ENCODE measurements around the gene ZG16B.

Gene ZG16B

DNA sequence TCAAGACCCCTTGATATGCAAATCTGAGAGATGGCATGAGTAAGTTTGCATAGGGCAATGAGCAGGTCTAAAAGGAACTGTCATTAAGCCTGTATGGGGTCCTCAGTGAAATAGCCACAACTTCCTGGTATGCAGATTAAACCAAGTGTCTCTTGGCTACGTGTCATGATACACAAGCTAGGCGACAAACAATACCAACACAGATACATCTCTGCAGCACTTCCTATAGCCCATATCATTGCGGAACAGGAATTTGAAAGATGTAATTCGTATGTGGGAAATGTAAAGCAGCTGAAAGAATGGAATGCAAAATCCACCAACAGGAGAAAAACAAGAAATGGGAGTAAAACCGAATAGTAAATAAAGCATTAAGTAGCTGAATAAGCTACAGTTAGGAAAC is 15.0 kb downstream of the ZG16B start:
- DNase-seq (ENCODE audit: low spot score) = no peak

DNA sequence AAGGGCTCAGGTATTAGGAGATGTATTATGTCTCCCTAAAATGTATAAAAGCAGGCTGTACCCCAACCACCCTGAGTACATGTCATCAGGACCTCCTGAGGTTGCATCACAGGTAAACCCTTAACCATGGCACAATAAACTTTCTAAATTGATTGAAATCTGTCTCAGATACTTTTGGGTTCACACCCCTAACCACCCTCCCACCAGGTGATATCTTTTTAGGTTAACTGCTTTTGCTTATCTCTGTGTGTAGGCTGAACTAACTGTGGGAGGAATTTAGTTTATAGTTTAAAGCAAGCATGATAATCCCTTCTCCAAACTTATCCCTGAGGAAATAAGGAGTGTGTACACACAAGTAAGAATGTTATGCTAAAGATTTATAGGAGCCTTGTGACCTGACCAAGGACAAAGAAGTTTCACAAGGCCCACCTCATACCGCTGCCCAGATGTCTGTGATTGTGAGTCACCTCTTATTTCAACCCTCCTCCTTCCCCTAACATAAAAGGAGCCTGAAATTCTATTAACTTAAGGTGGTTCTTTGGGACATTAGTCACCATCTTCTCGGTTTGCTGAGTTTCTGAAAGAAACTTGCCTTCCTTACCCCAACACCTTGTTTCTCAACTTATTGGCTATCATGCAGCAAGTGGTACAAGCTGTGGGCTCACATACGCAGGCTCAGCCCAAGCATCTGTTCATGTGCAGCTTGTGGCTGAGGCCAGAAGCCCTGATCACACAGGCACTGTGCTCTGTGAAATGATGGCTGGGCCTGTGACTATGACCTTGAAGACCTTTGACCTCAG is 16.6 kb downstream of the ZG16B start:
- DNase-seq (ENCODE audit: low spot score) = no peak

DNA sequence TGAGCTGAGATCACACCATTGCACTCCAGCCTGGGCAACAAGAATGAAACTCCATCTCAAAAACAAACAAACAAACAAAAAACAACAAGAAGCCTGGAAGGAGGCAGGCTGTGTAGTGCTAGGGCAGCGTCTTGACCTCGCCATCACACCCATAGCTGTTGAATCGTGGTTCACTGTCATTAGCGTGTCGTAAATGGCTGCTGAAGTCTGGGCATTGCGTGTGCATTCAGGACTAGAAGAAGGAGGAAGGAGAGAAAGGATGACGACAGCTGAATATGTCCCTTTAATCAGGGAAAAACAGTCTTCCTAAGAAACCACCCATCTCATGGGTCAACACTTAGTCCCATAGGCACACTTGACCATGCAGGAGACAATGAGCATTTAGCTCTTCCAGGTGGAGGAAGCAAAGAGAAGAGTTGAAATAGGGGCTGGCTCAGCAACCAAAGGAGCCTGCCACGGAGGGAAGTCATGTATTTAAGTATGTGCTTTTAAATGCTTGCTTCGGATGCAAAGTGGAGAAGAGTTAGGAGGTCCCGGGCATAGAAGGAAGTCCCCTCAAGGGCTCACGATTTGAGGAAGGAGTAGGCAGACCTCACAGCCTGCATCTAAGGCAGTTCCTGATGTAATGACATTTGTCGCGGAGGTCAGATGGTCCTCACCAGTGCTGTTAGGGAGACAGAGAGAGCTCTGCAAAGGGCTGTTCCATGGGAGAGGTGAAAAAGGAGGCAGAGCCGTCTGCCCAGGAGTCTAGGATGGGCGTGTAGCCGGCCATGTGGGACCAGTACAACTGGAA is 19.0 kb downstream of the ZG16B start:
- no peak for DNase-seq (ENCODE audit: low spot score)

DNA sequence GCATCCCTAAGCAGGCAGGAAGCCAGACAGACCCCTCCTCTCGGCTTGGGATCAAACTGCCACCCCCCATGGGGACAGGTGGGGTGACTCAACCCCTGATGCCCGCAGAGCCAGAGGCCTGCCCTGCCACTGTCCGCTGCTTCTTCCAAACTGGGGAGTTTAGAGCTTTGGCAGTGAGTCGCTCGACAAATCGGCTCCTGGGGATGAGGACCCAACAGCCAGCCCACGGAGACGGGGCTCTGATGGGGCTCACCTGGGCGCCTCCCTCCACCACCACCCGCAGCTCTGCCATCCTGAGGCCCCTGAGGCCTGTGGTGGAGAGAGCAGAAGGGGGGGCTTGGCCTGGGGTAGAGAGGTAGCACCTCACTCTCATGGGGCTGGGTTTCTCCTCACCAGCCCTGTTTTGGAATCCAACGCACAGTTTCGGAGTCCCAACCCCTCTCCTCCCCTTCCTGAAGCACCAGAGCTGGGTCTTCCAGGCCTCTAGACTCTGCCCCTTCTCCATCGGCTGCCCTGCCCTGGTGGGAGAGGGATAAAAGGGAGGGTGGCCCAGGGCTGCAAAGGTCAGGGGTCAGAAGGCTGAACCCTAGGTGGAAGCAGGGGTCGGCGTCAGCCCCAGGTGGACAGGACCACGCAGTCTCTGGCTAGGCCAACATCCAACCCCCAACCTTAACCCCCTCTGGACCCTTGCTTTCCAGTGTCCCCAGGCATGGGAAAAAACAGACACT is 22.1 kb downstream of the ZG16B start:
- no peak for DNase-seq (ENCODE audit: low spot score)

DNA sequence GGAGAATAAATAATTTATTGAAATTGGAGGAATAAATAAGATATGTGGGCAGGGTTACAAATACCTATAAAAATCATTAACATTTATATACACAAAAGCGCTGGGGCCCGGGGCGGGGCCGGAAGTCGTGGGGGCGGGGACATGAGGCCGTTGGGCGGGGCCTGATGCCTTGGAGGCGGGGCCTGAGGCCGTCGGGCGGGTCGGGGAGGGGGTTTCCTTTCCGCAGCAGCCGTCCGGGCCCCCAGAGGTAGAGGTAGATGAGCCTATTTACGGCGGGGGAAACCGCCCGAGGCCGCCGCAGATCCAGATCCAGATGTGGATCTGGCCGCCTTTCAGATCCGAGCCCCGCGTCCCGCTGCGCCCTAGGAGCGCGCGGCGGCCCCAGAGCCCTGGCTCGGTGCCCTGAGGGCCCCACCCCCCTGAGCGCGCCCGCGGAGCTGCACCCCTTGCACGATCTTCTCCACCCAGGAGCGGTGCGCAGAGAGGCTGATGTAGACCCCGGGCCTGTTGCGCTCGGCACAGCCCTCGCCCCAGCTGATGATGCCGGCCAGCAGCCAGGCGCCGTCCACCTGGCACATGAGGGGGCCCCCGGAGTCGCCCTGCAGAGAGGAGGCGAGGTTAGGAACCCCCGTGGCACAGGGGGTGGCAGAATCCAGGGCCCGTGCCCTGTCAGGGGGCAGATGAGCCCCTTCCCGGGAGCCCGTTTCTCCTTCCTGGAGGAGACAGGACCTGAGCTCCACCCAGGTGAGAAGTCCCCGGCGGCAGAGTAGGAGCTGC is 22.8 kb downstream of the ZG16B start:
- DNase-seq (ENCODE audit: low spot score) = no peak

DNA sequence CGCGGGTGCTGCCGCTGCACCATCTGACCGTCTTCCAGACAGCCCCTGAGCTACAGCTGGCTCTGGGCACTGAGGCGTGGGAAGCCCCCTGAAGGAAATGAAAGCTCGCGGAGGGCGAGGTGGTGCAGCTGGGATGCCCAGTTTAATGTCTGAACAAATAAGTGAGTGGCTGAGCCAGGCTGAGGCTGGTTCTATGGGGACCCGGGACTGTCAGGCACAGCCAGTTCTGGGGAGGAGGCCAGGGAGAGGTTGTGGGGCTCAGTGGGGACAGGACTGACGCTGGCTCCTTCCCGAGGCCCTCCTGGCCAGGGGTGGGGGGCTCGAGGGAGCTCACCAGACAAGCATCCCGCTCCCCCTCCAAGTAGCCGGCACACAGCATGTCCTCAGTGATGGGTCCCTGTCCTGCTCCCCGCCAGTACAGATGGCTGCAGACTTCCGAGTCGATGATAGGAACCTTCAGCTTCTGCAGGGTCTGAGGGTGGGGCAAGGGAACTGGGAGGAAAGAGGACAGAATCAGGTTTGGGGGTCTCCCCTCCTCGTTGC is 23.5 kb downstream of the ZG16B start:
- DNase-seq (ENCODE audit: low spot score) = no peak

DNA sequence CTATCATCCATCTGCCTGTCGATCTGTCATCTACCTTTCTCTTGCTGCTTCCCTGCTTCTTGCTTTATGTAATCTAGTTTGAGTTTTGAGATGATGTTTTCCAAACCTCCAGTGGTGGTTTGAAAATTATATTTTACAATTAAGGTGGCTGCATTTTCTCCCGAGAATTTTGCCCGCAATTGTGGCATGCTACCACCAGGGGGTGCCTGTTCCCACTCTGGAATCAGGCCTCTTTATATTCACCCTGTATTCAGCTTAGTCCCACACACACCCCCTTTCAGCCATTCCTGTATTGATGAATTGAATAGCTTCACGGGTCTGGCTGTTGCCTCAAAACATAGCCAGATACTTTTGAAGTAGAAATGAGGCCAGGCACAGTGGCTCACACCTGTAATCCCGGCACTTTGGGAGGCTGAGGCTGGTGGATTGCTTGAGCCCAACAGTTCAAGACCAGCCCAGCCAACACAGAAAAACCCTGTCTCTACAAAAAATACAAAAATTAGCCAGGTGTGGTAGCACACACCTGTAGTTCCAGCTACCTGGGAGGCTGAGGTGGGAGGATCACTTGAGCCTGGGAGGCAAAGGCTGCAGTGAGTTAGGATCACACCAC is 24.7 kb downstream of the ZG16B start:
- DNase-seq (ENCODE audit: low spot score) = peak; percentile 51

DNA sequence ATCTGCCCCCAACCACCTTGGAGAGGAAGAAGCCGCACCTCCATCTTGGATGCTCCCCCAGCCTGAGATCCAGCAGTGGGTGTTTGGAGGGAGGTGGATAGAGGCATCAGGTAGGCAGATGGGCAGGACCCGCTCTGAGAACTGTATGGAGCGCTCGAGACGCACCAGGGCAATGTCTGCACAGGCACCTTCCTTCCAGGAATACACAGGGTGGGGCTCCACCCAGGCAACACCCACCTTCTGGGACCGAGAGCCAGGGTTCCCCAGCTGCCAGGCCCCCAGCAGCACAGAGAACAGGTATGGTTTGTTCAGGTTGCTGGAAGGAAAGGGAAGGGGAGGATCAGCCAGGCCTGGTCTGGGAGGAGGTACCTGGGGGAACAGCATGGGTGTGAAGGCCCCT is 25.4 kb downstream of the ZG16B start:
- DNase-seq (ENCODE audit: low spot score) = no peak

DNA sequence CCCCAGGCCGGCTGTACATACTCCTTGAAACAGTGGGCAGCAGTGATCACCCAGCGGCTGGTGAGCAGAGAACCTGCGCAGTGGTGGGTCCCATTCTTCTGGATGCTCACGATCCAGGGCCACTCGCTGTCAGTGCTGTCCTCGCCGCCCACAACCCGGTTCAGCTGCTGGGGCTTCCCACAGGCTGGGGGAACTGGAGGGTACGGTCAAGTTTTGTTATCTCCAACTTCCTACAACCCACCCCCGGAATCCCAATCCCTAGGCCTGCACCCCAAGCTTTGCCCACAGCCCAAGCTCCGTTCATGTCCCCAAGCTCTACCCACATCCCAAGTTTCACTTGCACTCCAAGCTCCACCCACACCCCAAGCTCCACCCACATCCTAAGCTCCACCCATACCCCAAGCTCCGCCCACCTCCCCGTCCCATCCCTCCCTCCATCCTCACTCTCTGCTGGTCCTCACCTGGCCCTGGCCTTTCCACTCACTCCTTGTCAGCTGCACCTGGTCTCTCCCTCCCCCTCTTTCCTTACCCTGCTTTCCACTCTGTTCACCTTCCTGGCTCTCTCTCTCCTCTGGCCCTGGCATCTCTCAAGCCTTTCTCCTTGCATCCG is 26.1 kb downstream of the ZG16B start:
- peak; percentile 40 for DNase-seq (ENCODE audit: low spot score)

DNA sequence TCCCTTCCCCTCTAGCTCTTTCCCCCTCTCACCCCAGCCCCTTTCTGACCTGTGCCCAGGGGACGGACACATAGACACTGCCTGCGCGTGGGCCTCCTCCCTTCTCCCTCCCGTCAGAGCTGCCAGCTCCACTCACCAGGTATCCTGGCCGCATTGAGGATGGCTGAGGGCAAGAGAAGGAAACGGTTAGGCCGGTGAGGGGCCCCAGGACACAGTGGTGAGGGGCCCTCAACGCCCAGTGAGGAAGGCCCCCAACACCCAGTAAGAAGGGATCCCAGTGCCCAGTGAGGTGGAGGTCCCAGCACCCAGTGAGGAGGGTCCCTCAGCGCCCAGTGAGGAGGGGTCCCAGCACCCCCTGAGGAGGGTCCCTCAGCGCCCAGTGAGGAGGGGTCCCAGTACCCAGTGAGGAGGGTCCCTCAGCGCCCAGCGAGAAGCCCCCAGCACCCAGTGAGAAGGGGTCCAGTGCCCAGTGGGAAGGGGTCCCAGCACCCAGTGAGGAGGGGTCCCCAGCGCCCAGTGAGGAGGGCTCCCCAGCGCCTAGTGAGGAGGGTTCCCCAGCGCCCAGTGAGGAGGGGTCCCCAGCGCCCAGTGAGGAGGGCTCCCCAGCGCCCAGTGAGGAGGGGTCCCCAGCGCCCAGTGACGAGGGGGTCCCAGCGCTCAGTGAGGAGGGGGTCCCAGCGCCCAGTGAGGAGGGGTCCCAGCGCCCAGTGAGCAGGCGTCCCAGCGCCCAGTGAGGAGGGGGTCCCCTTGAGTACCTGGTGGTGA is 26.8 kb downstream of the ZG16B start:
- no peak for DNase-seq (ENCODE audit: low spot score)

DNA sequence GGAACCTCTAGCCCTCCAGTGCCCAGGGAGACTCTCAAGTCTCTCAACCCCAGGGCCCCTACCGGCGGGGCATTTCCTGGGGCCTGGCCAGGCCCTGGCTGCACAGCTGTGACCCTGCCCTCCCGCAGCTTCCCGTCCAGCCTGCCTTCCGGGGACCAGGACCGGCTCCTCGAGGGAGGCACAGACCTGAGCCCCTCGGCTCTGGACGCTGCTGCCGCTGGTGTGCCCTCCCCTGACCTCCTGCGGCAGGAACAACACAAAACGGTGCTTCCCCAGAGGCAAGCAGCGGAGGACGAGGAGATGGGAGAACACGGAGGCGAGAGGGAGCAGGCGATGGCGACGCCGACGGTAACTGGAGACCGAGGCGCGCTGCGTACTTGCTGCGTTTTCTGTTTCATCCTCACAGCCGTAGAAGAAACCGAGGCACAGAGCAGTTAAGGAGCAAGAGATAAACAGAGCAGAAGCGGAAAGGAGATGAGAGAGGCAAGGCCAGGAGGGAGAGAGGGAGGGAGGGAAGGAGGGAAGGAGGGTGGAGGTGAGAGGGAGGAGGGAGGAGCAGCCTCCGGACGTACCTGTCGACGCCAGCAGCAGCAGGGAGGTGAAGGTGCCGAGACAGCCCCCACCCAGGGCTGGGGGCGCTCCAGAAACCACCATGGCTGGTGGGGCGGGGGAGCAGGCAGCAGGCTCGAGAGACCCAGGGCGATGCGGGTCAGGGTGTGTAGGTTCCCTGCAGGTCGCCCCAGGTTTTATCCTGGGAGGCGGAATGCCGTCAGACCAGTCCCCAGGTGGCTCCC is 27.5 kb downstream of the ZG16B start, which contains the start of gene PRSS22:
PRSS22 (minus strand) TSS at position 720 of the 794 bp plus-strand sequence; CDS start at position 654, 66 bp downstream.
- DNase-seq (ENCODE audit: low spot score) = no peak

DNA sequence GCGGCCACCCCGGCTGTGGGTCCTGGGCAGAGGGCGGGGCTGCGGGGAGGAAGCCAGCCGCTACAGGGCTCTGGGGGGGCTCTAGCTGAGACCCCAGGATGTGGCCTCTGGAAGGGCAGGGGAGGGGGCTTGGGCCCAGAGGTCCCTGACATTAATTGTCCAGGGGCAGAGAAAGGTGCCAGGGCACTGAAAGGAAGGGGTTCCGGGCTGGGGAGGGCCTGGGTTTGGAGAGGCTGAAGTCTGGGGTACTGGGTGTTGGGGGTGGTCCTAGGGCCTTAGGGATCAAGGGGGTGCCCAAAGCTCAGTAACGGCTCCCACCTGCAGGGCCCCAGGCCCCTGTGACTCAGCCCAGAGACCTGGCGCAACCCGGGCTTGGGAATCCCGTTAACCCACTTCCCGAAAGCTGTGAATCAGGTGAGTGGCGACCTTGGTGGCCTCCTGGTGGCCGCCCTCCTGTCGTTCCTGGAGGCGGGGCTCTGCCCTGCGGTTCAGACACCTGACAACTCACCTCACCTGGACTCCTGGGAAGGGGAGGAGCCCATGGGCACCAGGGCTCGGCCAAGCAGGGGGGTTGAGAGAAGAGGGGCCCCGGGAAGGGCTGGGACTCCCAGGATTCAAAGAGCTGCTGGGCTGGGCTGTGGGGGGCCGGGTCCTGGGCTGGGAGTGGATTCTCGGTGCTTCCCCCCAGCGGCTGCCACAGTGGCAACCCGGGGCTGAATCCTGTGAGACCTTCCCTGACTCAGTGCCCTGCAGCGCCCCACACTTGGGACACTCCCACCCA is 28.3 kb downstream of the ZG16B start:
- DNase-seq (ENCODE audit: low spot score) = no peak

DNA sequence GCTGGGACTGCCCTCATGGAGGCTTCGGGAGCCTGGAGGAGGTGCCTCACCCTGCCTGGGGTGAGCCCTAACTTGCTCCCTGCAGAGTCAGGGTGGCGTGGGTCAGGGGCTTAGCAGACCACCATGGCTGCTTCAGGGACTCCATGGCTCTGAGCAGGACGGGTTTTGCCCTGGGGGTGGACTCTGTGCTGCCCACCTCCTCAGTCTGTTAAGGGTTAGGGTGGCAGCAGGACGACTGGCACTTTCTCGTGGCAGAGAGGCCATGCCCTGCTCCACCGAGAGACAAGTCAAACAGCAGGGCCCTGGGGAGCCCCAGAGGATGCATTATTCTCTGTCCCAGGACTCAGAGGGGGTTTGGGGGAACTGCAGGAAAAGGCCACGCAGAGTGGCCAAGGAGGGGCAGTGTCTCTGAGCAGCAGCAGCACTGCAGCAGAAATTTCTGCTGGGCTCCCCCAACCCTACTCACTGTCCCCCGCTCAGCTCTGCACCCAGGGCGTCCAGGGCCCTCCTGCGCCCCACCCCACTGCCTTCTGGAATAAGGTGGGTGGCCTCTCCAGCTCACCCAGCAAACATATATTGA is 29.7 kb downstream of the ZG16B start:
- no peak for DNase-seq (ENCODE audit: low spot score)

DNA sequence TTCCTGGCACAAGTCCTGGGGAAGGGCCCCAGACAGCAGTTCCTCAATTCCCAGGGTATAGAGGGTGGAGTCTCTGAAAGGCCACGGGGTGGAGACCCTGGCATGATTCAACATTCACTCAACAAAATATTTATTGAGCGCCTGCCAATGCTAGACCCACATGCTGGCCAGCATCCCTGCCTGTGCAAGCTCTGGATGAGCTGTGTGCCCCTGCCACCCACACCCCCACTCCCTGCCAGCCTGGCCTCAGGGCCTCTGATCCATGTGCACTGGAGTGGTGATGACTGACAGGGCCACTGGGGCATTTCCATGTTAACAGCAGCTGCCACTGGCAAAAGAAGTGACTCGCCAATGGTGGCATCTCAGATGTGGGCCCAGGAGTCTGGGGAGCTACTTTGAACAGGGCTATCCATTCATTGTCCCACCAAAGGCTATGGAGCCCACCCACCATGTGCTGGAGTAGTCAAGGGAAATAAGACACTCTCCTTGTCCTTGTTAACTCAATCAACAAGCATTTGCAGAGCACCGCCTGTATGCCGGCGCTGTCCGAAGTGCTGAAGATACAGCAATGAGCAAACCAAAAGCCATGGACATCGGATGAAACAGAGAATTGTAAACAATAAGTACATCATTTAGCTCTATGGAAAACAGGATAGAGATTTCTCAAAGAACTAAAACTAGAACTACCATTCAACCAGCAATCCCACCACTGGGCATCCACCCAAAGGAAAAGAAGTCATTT is 30.9 kb downstream of the ZG16B start:
- peak; percentile 35 for DNase-seq (ENCODE audit: low spot score)

DNA sequence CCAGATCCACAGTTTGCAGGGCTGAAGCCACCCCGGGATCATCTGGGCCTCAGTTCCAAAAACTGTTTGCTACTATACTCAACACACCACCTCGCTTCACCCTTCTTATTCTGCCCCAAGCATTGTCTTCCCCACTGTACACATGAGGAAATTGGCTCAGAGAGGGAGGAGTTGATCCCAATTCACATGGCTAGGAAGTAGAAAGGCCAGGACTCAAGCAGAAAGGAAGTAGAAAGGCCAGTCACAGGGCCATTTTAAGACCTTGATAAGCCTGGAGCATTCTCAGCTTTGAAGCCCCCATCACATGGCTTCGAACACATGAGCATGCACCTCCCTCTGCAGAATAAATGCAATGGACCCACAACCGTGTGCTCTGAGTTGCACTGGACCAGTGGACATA is 35.5 kb downstream of the ZG16B start:
- no peak for DNase-seq (ENCODE audit: low spot score)

DNA sequence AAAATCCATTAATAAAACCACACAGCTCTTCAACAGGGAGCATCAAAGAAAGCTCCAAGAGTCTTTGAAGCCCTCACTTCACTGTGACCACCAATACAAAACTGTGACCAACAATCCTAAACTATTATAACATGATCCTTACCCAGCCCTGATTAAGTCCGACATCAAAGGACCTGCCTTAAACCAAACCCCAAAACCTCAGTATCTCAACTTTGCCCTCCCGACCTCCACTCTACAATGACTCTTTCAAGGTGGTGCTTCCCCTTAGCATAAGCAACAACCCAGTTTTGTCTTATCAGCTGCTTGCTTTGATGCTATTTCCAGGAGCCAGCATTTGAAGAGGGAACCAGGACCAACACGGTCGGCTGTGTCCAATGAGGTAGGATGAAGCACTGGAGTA is 36.3 kb downstream of the ZG16B start:
- DNase-seq (ENCODE audit: low spot score) = no peak

DNA sequence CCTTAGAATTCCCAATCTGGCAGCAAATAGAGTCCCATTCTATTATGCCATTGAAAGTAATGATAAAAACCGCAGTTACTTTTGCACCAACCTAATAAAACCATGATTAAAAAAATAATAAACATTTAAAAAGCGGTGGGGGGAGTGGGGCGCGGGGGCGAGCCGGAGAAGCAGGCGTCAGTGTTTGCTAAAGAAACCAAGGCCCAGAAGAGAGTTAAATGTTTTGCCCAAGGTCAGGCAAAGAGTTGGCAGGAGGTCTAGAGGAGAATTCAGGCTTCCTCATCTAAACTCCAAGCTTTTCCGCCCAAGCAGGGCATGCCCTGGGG is 37.5 kb downstream of the ZG16B start:
- DNase-seq (ENCODE audit: low spot score) = no peak
